Uterus (tissue), 2 donors: ENCODE data around the gene TMEM156.

Experiments
- CTCF ChIP-seq, 4 experiments: fragments of 200-600 bp in 2 of 4; fragments of 450-650 bp in 2 of 4; sonication (generic) in 2 of 4; IDR thresholded peaks; one replicate each; pipeline ENCODE4 v1.5.1; 2016 to 2019; ENCODE audit warnings: antibody characterized with exemption in 4 of 4, mild to moderate bottlenecking in 2 of 4, moderate library complexity in 1 of 4
- POLR2A ChIP-seq, 2 donors: fragments of 450-650 bp; IDR thresholded peaks; one replicate each; pipeline ENCODE4 v1.6.1; 2016; ENCODE audit warnings: antibody characterized with exemption in 2 of 2, mild to moderate bottlenecking in 1 of 2, moderate library complexity in 1 of 2

- TF ChIP-seq CTCF (IDR thresholded peaks at IDR 0.05), result no peak
- no peak for TF ChIP-seq POLR2A (IDR thresholded peaks at IDR 0.05)
These were observed 10.2 kb upstream of the TMEM156 start for GRCh38 chr4:39042366-39042765.
